DMS 273 (cell line): Measurements from ENCODE around the gene WDR27.

Experiments
- DNase-seq: peaks from one replicate; lab custom pipeline; 2025; ENCODE audit not compliant: unreplicated experiment; lab: John Stamatoyannopoulos, UW

The WDR27 gene

GRCh38 chr6:169701954-169702839 is at the start of gene WDR27, which contains the start of gene C6orf120:
TSS of gene WDR27 (minus strand) at chr6:169702029. CDS start at chr6:169689005, 13,024 bp downstream.
TSS of gene C6orf120 (plus strand) at chr6:169702126. CDS start at chr6:169702460, 334 bp downstream.
- peak; percentile 99 for DNase-seq

- no peak for DNase-seq
Measured at GRCh38 chr6:169746556-169746955, 44.7 kb upstream of the WDR27 start.

GRCh38 chr6:169745405-169745804 is 43.6 kb upstream of the WDR27 start:
- no peak for DNase-seq

- no peak for DNase-seq
Measured at GRCh38 chr6:169741344-169741743, 39.5 kb upstream of the WDR27 start.

- DNase-seq = peak; percentile 62
Measured at GRCh38 chr6:169738976-169739529, 37.2 kb upstream of the WDR27 start.

- peak; percentile 62 for DNase-seq
Measured at GRCh38 chr6:169738204-169738975, 36.6 kb upstream of the WDR27 start.

- no peak for DNase-seq
Measured at GRCh38 chr6:169729961-169730360, 28.1 kb upstream of the WDR27 start.

- DNase-seq = no peak
Measured at GRCh38 chr6:169726963-169727362, 25.1 kb upstream of the WDR27 start.

- DNase-seq = no peak
Measured at GRCh38 chr6:169726049-169726400, 24.2 kb upstream of the WDR27 start.

- DNase-seq = no peak
Measured at GRCh38 chr6:169725125-169726048, 23.6 kb upstream of the WDR27 start.

GRCh38 chr6:169724494-169725124 is 22.8 kb upstream of the WDR27 start, which contains the start of gene PHF10:
TSS of gene PHF10 (minus strand) at chr6:169724500. CDS start at chr6:169723931, 569 bp downstream.
- DNase-seq = peak; percentile 90

- DNase-seq = peak; percentile 81
Measured at GRCh38 chr6:169723991-169724493, 22.2 kb upstream of the WDR27 start.

- DNase-seq = peak; percentile 85
Measured at GRCh38 chr6:169723200-169723909, 21.5 kb upstream of the WDR27 start.

- DNase-seq = peak; percentile 73
Measured at GRCh38 chr6:169722362-169723199, 20.8 kb upstream of the WDR27 start.

- DNase-seq = no peak
Measured at GRCh38 chr6:169720207-169720855, 18.5 kb upstream of the WDR27 start.

- no peak for DNase-seq
Measured at GRCh38 chr6:169719117-169719516, 17.3 kb upstream of the WDR27 start.

GRCh38 chr6:169714595-169714994 is 12.8 kb upstream of the WDR27 start:
- DNase-seq = no peak

GRCh38 chr6:169714178-169714577 is 12.3 kb upstream of the WDR27 start:
- DNase-seq = no peak
